Cardiac fibroblast (primary cell): ENCODE data around the gene EFCAB7.
"Not testable (repeated sequence)": the region's sequence is repeated elsewhere in the genome, so short reads cannot be mapped to it uniquely, and the experiment has no call there.

ENCODE experiments used
- DNase-seq, 2 donors: peaks; one replicate each; pipeline versions ENCODE4 v3.0.0 to v3.0.0-alpha.2; 2010; ENCODE audit warnings: low read depth in 2 of 2
- H3K4me3 ChIP-seq, 2 donors: replicated peaks in 1 of 2; 1 replicate in 1 of 2; 2 replicates in 1 of 2; pipeline ENCODE4 v1.5.1; 2011; ENCODE audit warnings: low read depth in 2 of 2, low read length in 2 of 2, mild to moderate bottlenecking in 2 of 2, moderate library complexity in 1 of 2
- CTCF ChIP-seq: IDR thresholded peaks from one replicate; pipeline ENCODE4 v1.5.1; 2011; ENCODE audit warnings: low read depth, mild to moderate bottlenecking, low read length, inconsistent platforms

EFCAB7 gene

GRCh38 chr1:63563745-63564144, 40.4 kb downstream of the EFCAB7 start:
- no peak overlapping the region for H3K4me3 ChIP-seq
- no peak for DNase-seq
- no peak for TF ChIP-seq CTCF

- no peak for DNase-seq
- H3K4me3 ChIP-seq = no peak overlapping the region
- TF ChIP-seq CTCF = no peak
Observed at GRCh38 chr1:63569068-63569467, 45.7 kb downstream of the EFCAB7 start.

GRCh38 chr1:63569640-63570316, 46.5 kb downstream of the EFCAB7 start:
- no peak for TF ChIP-seq CTCF
- no peak overlapping the region for H3K4me3 ChIP-seq
- DNase-seq = no peak

GRCh38 chr1:63572686-63573085, 49.4 kb downstream of the EFCAB7 start:
- not testable (repeated sequence) for DNase-seq

GRCh38 chr1:63574203-63574796, 51.0 kb downstream of the EFCAB7 start:
- H3K4me3 ChIP-seq, DNase-seq: not testable (repeated sequence)

More at GRCh38 chr1:63572686-63573085, 49.4 kb downstream of the EFCAB7 start:
- H3K4me3 ChIP-seq = not testable (repeated sequence)

- peak; percentile 59 for TF ChIP-seq CTCF
- DNase-seq = peak; percentile 48 to 58
- H3K4me3 ChIP-seq = no peak overlapping the region
Observed at GRCh38 chr1:63575340-63575826, 52.1 kb downstream of the EFCAB7 start.

GRCh38 chr1:63586326-63586725, 63.0 kb downstream of the EFCAB7 start:
- DNase-seq, H3K4me3 ChIP-seq: not testable (repeated sequence)

GRCh38 chr1:63590166-63590560, 66.8 kb downstream of the EFCAB7 start:
- no peak overlapping the region for H3K4me3 ChIP-seq
- DNase-seq = peak; percentile 19 to 52
- no peak for TF ChIP-seq CTCF
